GM23338 (cell line): ENCODE results near the gene CPNE4. TPM values are rescaled to one million over a fixed set of nuclear protein-coding genes. Genes with fewer than 3 reads are reported as not detected.

Experiments
- ATAC-seq: fragments of 200-7000 bp; cut with Tn5 transposase; 3 replicates; pipeline ENCODE4 v1.9.1; 2020
- DNase-seq: peaks from one replicate; pipeline ENCODE4 v3.0.0-alpha.2; 2015; ENCODE audit warnings: low spot score
- H2AFZ ChIP-seq: fragments of 200-600 bp; sonication (generic); 2 replicates; pipeline ENCODE4 v1.8.0; 2016; ENCODE audit warnings: antibody characterized with exemption, mild to moderate bottlenecking, moderate library complexity
- H3F3A ChIP-seq: fragments of 200-600 bp; sonication (generic); replicated peaks from 2 replicates; pipeline ENCODE4 v1.8.0; 2017; ENCODE audit warnings: antibody characterized with exemption, mixed run types, low read depth
- H3K27ac ChIP-seq: fragments of 200-600 bp; sonication (generic); 2 replicates; pipeline ENCODE4 v1.6.1; 2016; ENCODE audit warnings: low read depth
- H3K27me3 ChIP-seq: fragments of 200-600 bp; sonication (generic); 2 replicates; pipeline ENCODE4 v1.8.0; 2016; ENCODE audit warnings: mild to moderate bottlenecking, mixed run types, moderate library complexity; ENCODE audit not compliant: insufficient read depth
- H3K36me3 ChIP-seq: fragments of 200-600 bp; sonication (generic); 2 replicates; pipeline ENCODE4 v1.8.0; 2016; ENCODE audit warnings: mild to moderate bottlenecking; ENCODE audit not compliant: insufficient read depth
- H3K4me1 ChIP-seq: fragments of 200-600 bp; sonication (generic); 2 replicates; pipeline ENCODE4 v1.8.0; 2016; ENCODE audit warnings: mild to moderate bottlenecking, moderate library complexity; ENCODE audit not compliant: insufficient read depth
- H3K4me2 ChIP-seq: fragments of 200-600 bp; sonication (generic); 2 replicates; pipeline ENCODE4 v1.7.1; 2017; ENCODE audit warnings: mixed run types
- H3K4me3 ChIP-seq: fragments of 200-600 bp; sonication (generic); 2 replicates; pipeline ENCODE4 v1.6.1; 2016; ENCODE audit warnings: mixed run types
- H3K79me2 ChIP-seq: fragments of 200-600 bp; sonication (generic); replicated peaks from 2 replicates; pipeline ENCODE4 v1.8.0; 2017; ENCODE audit warnings: mild to moderate bottlenecking; ENCODE audit not compliant: insufficient read depth
- H3K9me2 ChIP-seq: fragments of 200-600 bp; sonication (generic); 2 replicates; pipeline ENCODE4 v1.8.0; 2017; ENCODE audit not compliant: insufficient read depth
- H4K20me1 ChIP-seq: fragments of 200-600 bp; sonication (generic); replicated peaks from 2 replicates; pipeline ENCODE4 v1.8.0; 2017; ENCODE audit warnings: mild to moderate bottlenecking; ENCODE audit not compliant: insufficient read depth
- H3K27ac Mint-ChIP-seq: 2 replicates; pipeline ENCODE4 v1.8.0; 2020; ENCODE audit warnings: inconsistent platforms, mild to moderate bottlenecking, moderate library complexity, mixed read lengths
- H3K27me3 Mint-ChIP-seq: 3 replicates; pipeline ENCODE4 v1.8.0; 2022; ENCODE audit warnings: low read depth, mild to moderate bottlenecking, moderate library complexity, mixed read lengths, inconsistent platforms; ENCODE audit not compliant: insufficient read depth, poor library complexity
- H3K36me3 Mint-ChIP-seq: 3 replicates; pipeline ENCODE4 v1.8.0; 2021; ENCODE audit warnings: low read depth, mild to moderate bottlenecking, inconsistent platforms, moderate library complexity, mixed read lengths
- H3K4me1 Mint-ChIP-seq: 3 replicates; pipeline ENCODE4 v1.8.0; 2020; ENCODE audit warnings: mild to moderate bottlenecking, inconsistent platforms, mixed read lengths
- H3K4me3 Mint-ChIP-seq: 3 replicates; pipeline ENCODE4 v1.8.0; 2021; ENCODE audit warnings: moderate library complexity, mild to moderate bottlenecking, inconsistent platforms, mixed read lengths
- H3K9me3 Mint-ChIP-seq: 3 replicates; pipeline ENCODE4 v1.8.0; 2020; ENCODE audit warnings: moderate library complexity, mild to moderate bottlenecking, inconsistent platforms, mixed read lengths
- EZH2 ChIP-seq: fragments of 200-600 bp; sonication (generic); IDR thresholded peaks from one replicate; pipeline ENCODE4 v1.8.0; 2017; ENCODE audit warnings: antibody characterized with exemption, mild to moderate bottlenecking, low read depth; ENCODE audit not compliant: unreplicated experiment
- EZH2phosphoT487 ChIP-seq: fragments of 200-600 bp; sonication (generic); IDR thresholded peaks from one replicate; pipeline ENCODE4 v1.8.1; 2018; ENCODE audit warnings: antibody characterized with exemption; ENCODE audit not compliant: unreplicated experiment
- NANOG ChIP-seq: IDR thresholded peaks from 2 replicates; pipeline ENCODE4 v1.6.1; 2016; ENCODE audit warnings: antibody characterized with exemption, borderline replicate concordance
- POLR2AphosphoS5 ChIP-seq: IDR thresholded peaks from 2 replicates; pipeline ENCODE4 v1.6.1; 2016; ENCODE audit warnings: antibody characterized with exemption, low read depth
- REST ChIP-seq: IDR thresholded peaks from one replicate; pipeline ENCODE4 v1.6.1; 2018; ENCODE audit warnings: antibody characterized with exemption; ENCODE audit not compliant: unreplicated experiment
- STAT1 ChIP-seq: IDR thresholded peaks from one replicate; pipeline ENCODE4 v1.6.1; 2016; ENCODE audit warnings: antibody characterized with exemption; ENCODE audit not compliant: unreplicated experiment
- ZNF114 ChIP-seq: fragments of 250-450 bp; sonication (Bioruptor Pico); IDR thresholded peaks from 2 replicates; pipeline ENCODE4 v1.5.0; 2020; ENCODE audit warnings: mild to moderate bottlenecking, moderate library complexity
- polyA plus RNA-seq: library from polyadenylated mRNA; unstranded; fragments of >200 nt; fragmentation: Nextera tagmentation; extraction: Ambion mirVana; gene quantifications from 2 replicates; pipeline ENCODE4 v1.2.1, GENCODE V29; 2016
- total RNA-seq: library from RNA; depleted of rRNA; stranded (reverse); fragments of >200 nt; shearing (Covaris generic); gene quantifications from 2 replicates; pipeline ENCODE4 v1.2.3, GENCODE V29; 2014
- TF ChIP-seq, protein P1 (sequence below), 2 experiments: fragments of 200-600 bp in 1 of 2; sonication (generic) in 1 of 2; conservative IDR thresholded peaks; 2 replicates each; pipeline versions ENCODE4 v1.5.1 to v1.6.1; 2016 to 2017; ENCODE audit warnings: antibody characterized with exemption in 2 of 2, low read depth in 2 of 2, mild to moderate bottlenecking in 2 of 2, moderate library complexity in 1 of 2

CPNE4 gene
- total and polyA plus RNA-seq, 2 experiments from 2014 or later = 2.0 to 6.5 TPM

- H3K79me2 ChIP-seq = no peaks in the 10 kb centered on the region
- ATAC-seq = no peak
- no peaks in the 10 kb centered on the region for H3F3A ChIP-seq
- H3K27me3 ChIP-seq = no peaks in the 10 kb centered on the region; the same call in 1 of the 2 replicates
- H2AFZ ChIP-seq = 0 out of 2 replicates have a peak overlapping the region, but pooled peaks have one; percentile 8
- no peak overlapping the region for H3K4me3 Mint-ChIP-seq
- peaks cover 7% of the 10 kb centered on the region for H3K27me3 Mint-ChIP-seq
- no peak for DNase-seq
- no peaks in the 10 kb centered on the region for H4K20me1 ChIP-seq
- H3K27ac ChIP-seq = no peak overlapping the region
- H3K4me2 ChIP-seq = 0 out of 2 replicates have a peak overlapping the region, but pooled peaks have one; percentile 62
- no peak overlapping the region for H3K4me3 ChIP-seq
- no peaks in the 10 kb centered on the region; the same call in 1 of the 2 replicates for H3K9me2 ChIP-seq
- peaks cover 40% of the 10 kb centered on the region for H3K4me1 Mint-ChIP-seq
- no peaks in the 10 kb centered on the region for H3K36me3 ChIP-seq
- H3K4me1 ChIP-seq = peaks cover 27% of the 10 kb centered on the region
- no peaks in the 10 kb centered on the region for H3K36me3 Mint-ChIP-seq
- no peak overlapping the region for H3K27ac Mint-ChIP-seq
- H3K9me3 Mint-ChIP-seq = no peaks in the 10 kb centered on the region
- no peak for TF ChIP-seq ZNF114 (CRISPR knock-in tag)
- TF ChIP-seq EZH2phosphoT487 = no peak
Measured at GRCh38 chr3:131795390-131796090, 239.3 kb downstream of the CPNE4 start.

- no peaks in the 10 kb centered on the region; the same call in 1 of the 2 replicates for H3K27me3 ChIP-seq
- TF ChIP-seq, protein P1, sequence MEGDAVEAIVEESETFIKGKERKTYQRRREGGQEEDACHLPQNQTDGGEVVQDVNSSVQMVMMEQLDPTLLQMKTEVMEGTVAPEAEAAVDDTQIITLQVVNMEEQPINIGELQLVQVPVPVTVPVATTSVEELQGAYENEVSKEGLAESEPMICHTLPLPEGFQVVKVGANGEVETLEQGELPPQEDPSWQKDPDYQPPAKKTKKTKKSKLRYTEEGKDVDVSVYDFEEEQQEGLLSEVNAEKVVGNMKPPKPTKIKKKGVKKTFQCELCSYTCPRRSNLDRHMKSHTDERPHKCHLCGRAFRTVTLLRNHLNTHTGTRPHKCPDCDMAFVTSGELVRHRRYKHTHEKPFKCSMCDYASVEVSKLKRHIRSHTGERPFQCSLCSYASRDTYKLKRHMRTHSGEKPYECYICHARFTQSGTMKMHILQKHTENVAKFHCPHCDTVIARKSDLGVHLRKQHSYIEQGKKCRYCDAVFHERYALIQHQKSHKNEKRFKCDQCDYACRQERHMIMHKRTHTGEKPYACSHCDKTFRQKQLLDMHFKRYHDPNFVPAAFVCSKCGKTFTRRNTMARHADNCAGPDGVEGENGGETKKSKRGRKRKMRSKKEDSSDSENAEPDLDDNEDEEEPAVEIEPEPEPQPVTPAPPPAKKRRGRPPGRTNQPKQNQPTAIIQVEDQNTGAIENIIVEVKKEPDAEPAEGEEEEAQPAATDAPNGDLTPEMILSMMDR (conservative IDR thresholded peaks at IDR 0.05; ENCODE audit: low read depth in 2 of 2) = peak; percentile 86 to 95
- TF ChIP-seq EZH2 (no peak), EZH2phosphoT487 (no peak), STAT1 (no peak), POLR2AphosphoS5 (no peak), NANOG (no peak), ZNF114 (CRISPR knock-in tag) (no peak), REST (no peak)
- no peaks in the 10 kb centered on the region for H3K79me2 ChIP-seq
- no peaks in the 10 kb centered on the region for H3K36me3 Mint-ChIP-seq
- no peak overlapping the region for H2AFZ ChIP-seq
- no peak overlapping the region for H3K4me3 ChIP-seq
- H3K4me1 ChIP-seq = peaks cover 27% of the 10 kb centered on the region
- DNase-seq = peak; percentile 82
- ATAC-seq = peak; percentile 83
- H3K9me3 Mint-ChIP-seq = no peaks in the 10 kb centered on the region
- H3K27me3 Mint-ChIP-seq = peaks cover 7% of the 10 kb centered on the region
- H3K4me2 ChIP-seq = no peak overlapping the region
- H4K20me1 ChIP-seq = no peaks in the 10 kb centered on the region
- H3K9me2 ChIP-seq = no peaks in the 10 kb centered on the region; the same call in 1 of the 2 replicates
- H3K4me1 Mint-ChIP-seq = peaks cover 40% of the 10 kb centered on the region
- H3K27ac Mint-ChIP-seq = no peak overlapping the region
- no peak overlapping the region for H3K4me3 Mint-ChIP-seq
- H3F3A ChIP-seq = no peaks in the 10 kb centered on the region
- H3K36me3 ChIP-seq = no peaks in the 10 kb centered on the region
- no peak overlapping the region for H3K27ac ChIP-seq
Measured at GRCh38 chr3:131794766-131795388, 239.9 kb downstream of the CPNE4 start.
